Measurements from ENCODE around the gene LARGE1.

LARGE1 gene

DNA sequence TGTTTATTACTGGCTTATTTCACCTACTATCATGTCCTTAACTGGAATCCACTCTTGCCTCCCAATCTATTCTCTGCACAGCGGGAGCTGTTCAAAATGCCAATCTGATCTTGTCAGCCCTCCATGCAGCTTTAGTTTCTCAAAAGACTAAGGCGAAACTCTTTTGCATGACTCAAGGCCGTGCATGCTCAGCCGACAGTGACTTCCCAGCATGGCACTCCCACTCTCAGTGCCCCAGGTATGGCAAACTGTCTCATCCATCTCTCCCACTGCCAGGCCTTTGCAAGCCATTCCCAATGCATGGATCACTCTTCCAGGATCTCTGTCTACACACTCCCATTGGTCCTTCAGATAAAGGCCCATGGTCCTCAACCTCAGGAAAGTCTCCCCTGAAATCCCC is 245.9 kb downstream of the LARGE1 start:
- no peak overlapping the region for H3K27ac Mint-ChIP-seq

DNA sequence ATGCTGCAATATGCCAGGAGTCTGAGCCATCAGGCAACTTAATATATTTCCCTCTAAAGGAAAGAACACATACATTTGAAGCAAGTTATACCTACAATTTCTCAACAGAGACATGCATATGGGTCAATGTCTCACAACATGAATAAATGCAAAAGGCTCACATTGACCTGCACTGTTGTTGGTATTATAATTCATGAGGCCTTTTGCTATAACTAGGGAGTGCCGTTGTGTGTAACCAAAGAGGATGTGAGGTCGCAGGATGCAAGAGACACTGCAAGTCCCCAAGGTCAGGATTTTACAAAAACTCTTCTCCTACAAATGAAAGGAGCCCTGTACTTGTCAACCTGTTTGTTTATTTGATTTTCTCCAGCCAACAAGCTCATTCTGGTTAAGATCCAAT is 250.5 kb downstream of the LARGE1 start:
- H3K27ac Mint-ChIP-seq, result no peak overlapping the region
- H3K9me3 Mint-ChIP-seq, result peaks cover 7% of the 10 kb centered on the region
- H3K4me3 Mint-ChIP-seq, result no peak overlapping the region
- no peaks in the 10 kb centered on the region for H3K36me3 Mint-ChIP-seq (ENCODE audit: low read depth)
- H3K4me1 Mint-ChIP-seq (ENCODE audit: low read depth), result no peaks in the 10 kb centered on the region
- H3K27me3 Mint-ChIP-seq, result no peaks in the 10 kb centered on the region

More for the DNA sequence above, 245.9 kb downstream of the LARGE1 start:
- Mint-ChIP-seq H3K4me3 (no peak overlapping the region), H3K36me3 (ENCODE audit: low read depth) (no peaks in the 10 kb centered on the region), H3K27me3 (no peaks in the 10 kb centered on the region), H3K4me1 (ENCODE audit: low read depth) (no peaks in the 10 kb centered on the region), H3K9me3 (peaks cover 8% of the 10 kb centered on the region)

DNA sequence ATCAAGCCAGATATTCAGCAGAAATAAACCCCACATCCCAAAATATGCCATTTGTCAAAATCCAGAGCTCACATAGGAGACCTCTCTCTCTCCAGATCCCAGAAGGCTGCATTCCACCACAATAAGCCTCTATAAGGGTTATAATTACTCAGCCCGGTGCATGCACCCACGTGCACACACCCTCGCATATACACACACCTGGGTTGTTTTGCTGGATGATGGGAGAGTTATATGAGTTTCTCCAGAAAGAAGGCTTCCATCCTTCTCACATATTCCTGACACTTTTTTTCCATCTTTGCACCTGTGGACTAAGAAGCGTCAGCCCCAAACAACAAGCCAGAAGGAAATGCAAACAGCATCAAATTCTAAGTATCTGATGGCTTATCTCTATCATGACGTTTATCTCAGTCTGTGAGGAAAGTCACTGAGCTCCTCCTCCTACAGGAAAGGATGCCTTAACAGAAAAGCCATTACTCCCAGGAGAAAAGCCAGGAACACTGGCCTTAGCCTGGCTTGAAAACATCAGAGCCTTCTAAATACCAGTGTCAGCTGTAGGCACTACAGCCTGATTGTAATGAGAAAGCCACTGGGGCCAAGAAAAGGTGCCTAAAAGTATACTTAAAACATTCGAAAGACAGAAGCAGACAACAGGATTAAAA is 253.2 kb downstream of the LARGE1 start:
- Mint-ChIP-seq H3K27me3 (no peaks in the 10 kb centered on the region), H3K9me3 (peaks cover 6% of the 10 kb centered on the region), H3K4me1 (ENCODE audit: low read depth) (no peaks in the 10 kb centered on the region), H3K4me3 (no peak overlapping the region), H3K36me3 (ENCODE audit: low read depth) (no peaks in the 10 kb centered on the region), H3K27ac (no peak overlapping the region)

DNA sequence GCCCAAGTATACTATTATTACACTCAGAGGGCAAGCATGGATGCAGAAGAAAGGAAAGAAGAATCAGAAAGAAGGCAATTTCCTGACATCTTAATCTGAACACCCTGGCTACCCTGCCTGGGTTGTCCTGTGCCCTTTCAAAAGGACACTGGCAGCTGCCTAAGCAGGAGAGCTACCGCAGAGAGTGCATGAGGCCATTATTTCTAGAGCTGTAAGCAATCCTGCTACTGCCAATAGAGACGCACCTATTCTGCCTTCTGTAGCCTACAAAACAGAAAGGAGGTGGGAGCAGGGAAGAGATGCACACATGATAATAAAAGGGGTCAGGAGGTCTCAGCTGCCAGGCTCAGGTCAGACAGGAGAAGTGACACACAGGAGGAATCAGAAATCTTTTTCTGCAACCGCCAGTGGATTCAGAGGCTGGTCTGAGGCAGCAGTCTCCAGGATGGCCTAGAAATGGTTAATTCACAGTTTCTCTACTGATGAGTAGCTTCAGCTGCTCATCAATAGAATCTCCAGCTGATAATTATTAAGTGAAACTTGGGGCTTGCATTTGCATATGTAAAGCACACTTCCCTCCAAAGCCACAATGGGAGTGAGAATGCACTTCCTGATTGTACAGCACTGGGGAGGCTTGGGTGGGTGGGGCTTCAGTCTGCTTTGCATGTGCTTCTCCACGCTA is 253.9 kb downstream of the LARGE1 start:
- H3K27ac Mint-ChIP-seq, result no peak overlapping the region
- no peaks in the 10 kb centered on the region for H3K4me1 Mint-ChIP-seq (ENCODE audit: low read depth)
- H3K4me3 Mint-ChIP-seq, result no peak overlapping the region
- no peaks in the 10 kb centered on the region for H3K27me3 Mint-ChIP-seq
- H3K36me3 Mint-ChIP-seq (ENCODE audit: low read depth), result no peaks in the 10 kb centered on the region
- H3K9me3 Mint-ChIP-seq, result peaks cover 6% of the 10 kb centered on the region

DNA sequence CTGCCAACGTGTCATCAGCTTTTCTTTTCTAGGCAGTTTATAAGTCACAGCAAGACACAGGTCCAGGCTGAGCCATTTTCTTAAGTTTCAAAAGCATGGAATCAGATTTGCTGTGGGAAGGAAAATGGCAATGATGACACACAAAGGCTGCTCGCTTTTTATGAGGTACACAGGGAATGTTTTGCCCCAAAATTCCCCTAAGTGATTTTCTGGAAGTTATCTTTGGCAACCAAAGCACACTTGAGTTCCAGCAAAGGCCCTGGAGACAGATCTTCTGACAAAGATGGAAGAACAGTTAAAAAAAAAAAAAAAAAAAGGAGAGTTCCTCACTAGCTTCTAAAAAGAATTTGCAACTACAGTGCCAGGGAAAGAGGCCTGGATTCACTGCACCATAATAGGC is 260.8 kb downstream of the LARGE1 start:
- H3K27ac Mint-ChIP-seq, result no peak overlapping the region
- no peaks in the 10 kb centered on the region for H3K4me1 Mint-ChIP-seq (ENCODE audit: low read depth)
- no peak overlapping the region for H3K4me3 Mint-ChIP-seq
- H3K9me3 Mint-ChIP-seq, result peaks cover 23% of the 10 kb centered on the region
- no peaks in the 10 kb centered on the region for H3K36me3 Mint-ChIP-seq (ENCODE audit: low read depth)
- H3K27me3 Mint-ChIP-seq, result no peaks in the 10 kb centered on the region

DNA sequence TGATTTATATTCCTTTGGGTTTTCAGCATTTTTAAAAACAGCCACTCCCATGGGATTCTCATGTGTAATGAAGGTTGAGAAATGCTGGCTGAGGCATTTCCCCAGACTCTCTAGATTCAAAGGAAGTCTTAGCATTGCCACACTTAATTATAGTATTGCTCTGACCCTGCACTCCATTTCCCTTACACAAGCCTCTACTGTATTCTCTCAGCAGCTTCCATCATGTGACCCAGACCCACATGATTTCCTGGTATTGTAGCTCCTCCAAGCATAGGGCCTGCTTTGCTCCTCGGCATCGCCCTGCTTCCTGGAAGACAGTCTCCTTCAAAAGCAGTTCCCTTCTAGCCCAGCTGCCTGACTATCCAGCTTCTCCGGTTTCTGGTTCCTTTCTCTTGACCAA is 261.5 kb downstream of the LARGE1 start:
- Mint-ChIP-seq H3K9me3 (peaks cover 19% of the 10 kb centered on the region), H3K27me3 (no peaks in the 10 kb centered on the region), H3K4me1 (ENCODE audit: low read depth) (no peaks in the 10 kb centered on the region), H3K36me3 (ENCODE audit: low read depth) (no peaks in the 10 kb centered on the region), H3K27ac (no peak overlapping the region), H3K4me3 (no peak overlapping the region)

DNA sequence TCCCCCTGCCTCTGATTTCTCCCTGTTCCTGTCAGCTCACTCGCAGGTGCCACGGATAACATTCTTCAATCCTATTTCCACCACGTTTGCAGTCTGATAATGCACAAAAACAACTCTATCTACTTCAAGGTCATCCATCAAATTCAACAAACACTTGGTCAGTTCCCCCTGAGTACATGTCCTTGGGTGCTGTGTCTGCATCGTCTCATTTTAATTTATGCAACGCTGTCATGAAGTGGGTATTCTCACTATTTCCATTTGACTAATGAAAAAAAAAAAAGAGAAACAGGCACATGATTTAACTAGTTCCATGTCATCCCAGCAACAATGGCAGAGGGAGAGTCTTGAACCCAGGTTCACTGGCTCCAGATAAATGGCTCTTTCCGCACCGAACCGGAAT is 262.6 kb downstream of the LARGE1 start:
- Mint-ChIP-seq H3K9me3 (peaks cover 24% of the 10 kb centered on the region), H3K36me3 (ENCODE audit: low read depth) (no peaks in the 10 kb centered on the region), H3K4me1 (ENCODE audit: low read depth) (no peaks in the 10 kb centered on the region), H3K27me3 (no peaks in the 10 kb centered on the region), H3K4me3 (no peak overlapping the region), H3K27ac (no peak overlapping the region)

DNA sequence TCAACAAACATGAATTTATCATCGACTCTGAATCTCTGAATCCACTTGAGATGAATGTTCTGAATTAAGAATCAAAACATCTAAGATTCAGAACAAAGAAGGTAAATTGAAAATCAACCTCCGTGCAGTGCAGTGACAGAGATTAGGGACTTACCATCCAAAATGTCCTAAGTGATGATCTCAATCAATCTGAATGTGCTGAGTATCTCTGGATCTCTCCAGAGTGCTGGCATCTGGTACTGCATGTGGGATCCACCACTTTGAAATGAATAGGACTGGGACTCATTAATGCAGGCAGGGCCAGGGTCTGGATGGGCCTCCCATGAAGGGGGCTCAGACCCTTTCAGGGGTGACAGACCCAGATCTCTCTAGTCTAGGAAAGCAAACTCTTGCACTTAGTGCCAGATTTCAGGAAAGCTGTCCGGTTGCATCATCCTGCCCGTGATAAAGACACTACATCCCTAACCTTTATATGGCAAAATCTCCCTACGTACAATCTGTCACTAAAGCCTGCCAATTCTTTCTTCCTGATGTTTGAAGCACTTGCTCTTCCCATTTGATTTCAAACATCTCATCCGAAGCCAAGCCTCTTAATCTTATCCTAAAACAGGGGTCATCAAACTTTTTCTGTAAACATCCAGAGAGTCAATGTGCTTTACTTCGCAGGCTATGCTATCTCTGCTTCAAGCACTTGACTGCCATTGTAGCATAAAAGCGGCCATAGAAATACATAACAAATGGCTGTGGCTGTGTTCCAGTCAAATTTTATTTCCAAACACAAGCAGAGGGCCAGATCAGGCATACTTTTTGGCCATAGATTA is 263.3 kb downstream of the LARGE1 start:
- Mint-ChIP-seq H3K4me3 (no peak overlapping the region), H3K27ac (no peak overlapping the region), H3K9me3 (peaks cover 25% of the 10 kb centered on the region), H3K36me3 (ENCODE audit: low read depth) (no peaks in the 10 kb centered on the region), H3K27me3 (no peaks in the 10 kb centered on the region), H3K4me1 (ENCODE audit: low read depth) (no peaks in the 10 kb centered on the region)

DNA sequence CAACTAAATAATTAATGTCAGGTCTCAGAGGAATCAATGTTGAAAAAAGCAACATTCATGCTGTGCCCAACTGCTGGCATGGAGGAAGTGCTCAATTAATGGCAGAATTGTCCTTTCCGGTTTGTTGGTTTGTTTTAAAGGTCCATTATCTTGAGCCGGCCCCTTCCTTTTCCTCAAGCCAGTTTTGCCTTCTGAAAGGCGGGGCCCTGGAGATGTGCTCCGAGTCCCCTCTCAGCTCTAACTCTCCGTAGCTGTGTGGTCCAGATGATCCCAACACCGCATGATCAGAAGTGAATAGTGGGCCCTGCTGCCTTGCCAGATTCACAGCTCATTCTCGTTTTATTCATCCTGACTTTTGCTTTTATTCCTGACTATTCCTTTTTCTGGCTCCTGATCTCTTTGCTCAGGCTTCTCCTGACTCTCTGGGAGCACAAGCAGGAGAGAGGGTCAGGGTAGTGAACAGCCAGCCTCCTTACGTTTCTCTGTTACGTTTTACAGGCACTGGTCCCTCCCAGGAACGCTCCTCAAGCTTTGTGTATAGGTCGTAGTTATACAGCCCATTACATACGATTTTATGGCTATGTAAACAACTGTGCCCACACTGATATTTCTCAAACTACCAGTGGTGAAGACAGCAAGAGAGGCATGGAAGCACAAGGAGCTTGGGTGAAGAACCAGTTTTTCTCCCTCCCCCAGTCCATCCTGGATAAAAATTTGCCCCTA is 265.9 kb downstream of the LARGE1 start:
- no peak overlapping the region for H3K27ac Mint-ChIP-seq
- H3K4me1 Mint-ChIP-seq (ENCODE audit: low read depth), result no peaks in the 10 kb centered on the region
- H3K9me3 Mint-ChIP-seq, result peaks cover 35% of the 10 kb centered on the region
- no peaks in the 10 kb centered on the region for H3K36me3 Mint-ChIP-seq (ENCODE audit: low read depth)
- H3K4me3 Mint-ChIP-seq, result no peak overlapping the region
- H3K27me3 Mint-ChIP-seq, result no peaks in the 10 kb centered on the region

DNA sequence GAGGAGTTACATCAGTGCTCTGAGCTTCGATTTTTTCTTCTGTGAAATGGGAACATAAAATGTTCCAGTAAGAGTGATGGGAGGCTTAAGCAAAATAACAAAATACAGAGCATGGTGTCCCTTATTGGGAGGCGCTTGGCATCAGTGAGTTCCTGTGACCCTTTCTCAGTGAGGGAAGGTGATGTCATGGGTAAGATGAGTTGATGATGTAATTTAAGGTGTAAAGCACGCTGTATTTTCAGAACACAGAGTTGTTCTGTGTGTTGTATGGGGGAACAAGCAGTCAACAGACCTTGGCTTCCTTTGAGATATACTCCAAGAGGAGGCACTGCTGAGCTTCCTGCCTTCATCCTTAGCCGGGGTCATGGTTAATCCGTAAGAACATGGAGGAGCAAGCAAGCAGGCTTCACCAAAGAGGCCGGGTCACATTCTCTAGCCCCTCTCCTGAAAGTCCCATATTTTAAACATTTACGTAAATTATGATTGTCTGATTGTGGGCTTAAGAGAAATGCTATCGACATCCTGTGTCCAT is 266.7 kb downstream of the LARGE1 start:
- H3K27me3 Mint-ChIP-seq, result no peaks in the 10 kb centered on the region
- H3K27ac Mint-ChIP-seq, result no peak overlapping the region
- no peak overlapping the region for H3K4me3 Mint-ChIP-seq
- H3K4me1 Mint-ChIP-seq (ENCODE audit: low read depth), result no peaks in the 10 kb centered on the region
- H3K36me3 Mint-ChIP-seq (ENCODE audit: low read depth), result no peaks in the 10 kb centered on the region
- peaks cover 37% of the 10 kb centered on the region for H3K9me3 Mint-ChIP-seq

DNA sequence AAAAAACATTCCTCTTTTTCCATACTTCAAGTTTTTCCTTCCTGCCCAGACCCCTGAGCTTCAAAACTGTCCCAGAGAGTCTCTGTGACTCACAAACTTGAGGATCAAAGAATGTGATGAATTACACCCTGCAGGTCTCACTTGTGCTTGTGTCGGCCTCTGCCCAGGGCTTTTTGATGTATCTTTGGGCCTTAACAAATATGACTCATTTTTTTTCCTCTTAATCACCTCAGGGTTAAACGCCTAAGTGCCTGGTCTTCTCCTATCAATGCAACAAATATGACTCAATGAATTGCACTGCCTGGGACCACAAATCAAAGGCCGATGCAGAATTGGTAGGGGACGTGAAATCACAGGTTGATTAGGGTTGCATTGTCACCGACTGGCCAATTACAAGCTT is 267.7 kb downstream of the LARGE1 start:
- Mint-ChIP-seq H3K27me3 (no peaks in the 10 kb centered on the region), H3K9me3 (peaks cover 35% of the 10 kb centered on the region), H3K27ac (no peak overlapping the region), H3K36me3 (ENCODE audit: low read depth) (no peaks in the 10 kb centered on the region), H3K4me1 (ENCODE audit: low read depth) (no peaks in the 10 kb centered on the region), H3K4me3 (no peak overlapping the region)

DNA sequence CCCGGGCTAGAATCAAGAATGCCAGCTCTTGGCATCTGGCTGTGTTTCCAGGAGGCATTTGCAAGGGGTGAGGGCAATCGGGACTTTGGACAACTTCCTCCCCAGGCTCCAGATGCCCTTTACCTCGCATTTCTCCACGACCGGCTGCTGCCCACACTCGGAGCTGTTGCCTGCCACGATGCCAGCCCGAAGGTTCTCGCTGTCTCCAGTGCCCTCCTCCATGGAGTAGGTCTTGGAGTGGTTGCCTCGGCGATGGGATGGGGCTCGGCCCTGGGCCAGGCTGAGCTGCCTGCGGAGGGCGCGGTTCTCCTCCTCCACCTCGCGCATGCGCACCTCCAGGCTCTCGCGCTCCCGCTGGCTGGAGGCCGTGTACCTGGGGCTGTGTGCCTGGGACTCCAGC is 270.0 kb downstream of the LARGE1 start:
- no peaks in the 10 kb centered on the region for H3K36me3 Mint-ChIP-seq (ENCODE audit: low read depth)
- H3K4me1 Mint-ChIP-seq (ENCODE audit: low read depth), result no peaks in the 10 kb centered on the region
- H3K27ac Mint-ChIP-seq, result no peak overlapping the region
- H3K27me3 Mint-ChIP-seq, result no peaks in the 10 kb centered on the region
- H3K4me3 Mint-ChIP-seq, result no peak overlapping the region
- H3K9me3 Mint-ChIP-seq, result peaks cover 28% of the 10 kb centered on the region

DNA sequence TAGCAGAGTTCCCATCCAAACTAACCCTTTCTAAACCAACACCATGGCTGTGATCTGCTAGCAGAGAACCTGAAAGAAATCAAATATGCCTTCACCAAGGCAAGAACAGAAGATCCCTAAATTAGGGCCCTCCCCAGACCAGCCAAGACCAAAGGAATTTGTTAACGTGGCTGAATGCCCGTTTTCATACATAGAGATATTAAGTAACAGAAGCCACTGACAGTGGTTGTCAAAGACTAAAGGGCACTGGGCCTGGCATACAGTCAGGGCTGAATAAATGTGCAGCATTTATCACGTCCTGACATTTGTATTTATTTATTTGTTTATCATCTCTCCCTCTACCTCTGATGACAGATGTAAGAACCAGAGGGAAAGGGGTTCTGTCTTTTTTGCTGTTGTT is 271.8 kb downstream of the LARGE1 start:
- no peak overlapping the region for H3K27ac Mint-ChIP-seq
- no peak overlapping the region for H3K4me3 Mint-ChIP-seq
- no peaks in the 10 kb centered on the region for H3K27me3 Mint-ChIP-seq
- no peaks in the 10 kb centered on the region for H3K4me1 Mint-ChIP-seq (ENCODE audit: low read depth)
- no peaks in the 10 kb centered on the region for H3K36me3 Mint-ChIP-seq (ENCODE audit: low read depth)
- peaks cover 29% of the 10 kb centered on the region for H3K9me3 Mint-ChIP-seq

DNA sequence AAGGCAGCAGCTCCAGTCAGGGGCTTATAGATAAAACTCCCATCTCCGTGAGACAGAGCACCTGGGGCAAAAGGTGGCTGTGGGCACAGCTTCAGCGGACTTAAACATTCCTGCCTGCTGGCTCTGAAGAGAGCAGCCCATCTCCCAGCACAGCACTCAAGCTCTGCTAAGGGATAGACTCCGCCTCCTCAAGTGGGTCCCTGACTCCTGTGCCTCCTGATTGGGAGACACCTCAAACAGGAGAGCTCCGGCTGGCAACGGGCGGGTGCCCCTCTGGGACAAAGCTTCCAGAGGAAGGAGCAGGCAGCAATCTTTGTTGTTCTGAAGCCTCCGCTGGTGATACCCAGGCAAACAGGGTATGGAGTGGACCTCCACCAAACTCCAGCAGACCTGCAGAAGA is 279.4 kb downstream of the LARGE1 start:
- Mint-ChIP-seq H3K4me1 (ENCODE audit: low read depth) (no peaks in the 10 kb centered on the region), H3K4me3 (no peak overlapping the region), H3K36me3 (ENCODE audit: low read depth) (no peaks in the 10 kb centered on the region), H3K27me3 (no peaks in the 10 kb centered on the region), H3K27ac (no peak overlapping the region), H3K9me3 (peaks cover 26% of the 10 kb centered on the region)

All from stimulated activated naive CD8-positive, alpha-beta T cell treated with anti-CD3 and anti-CD28 coated beads, Interleukin-15, Interleukin-2, amounts not matched to agents 100 ng/mL and 50 ng/mL, for 24 hours (primary cell).